HL-60/S4 treated with phorbol 12-myristate 13-acetate at 8.2 ng/mL for 4 days and 3 days (cell line): ENCODE data around the gene LZTR1.

ENCODE experiments used
- in situ Hi-C: fragments of 300-500 bp; cut with MboI; formaldehyde crosslinking; loops from 2 replicates; pipeline ENCODE4 v1.15.0; 2022; ENCODE audit warnings: low sequenced_read_pairs

Gene LZTR1

GRCh38 chr22:20979243-20979809 is 2.8 kb upstream of the LZTR1 start:
- in situ Hi-C loops: no loop called here

GRCh38 chr22:20979940-20980453 is 2.1 kb upstream of the LZTR1 start:
- in situ Hi-C loops: no loop called here

GRCh38 chr22:20980523-20980922 is 1.6 kb upstream of the LZTR1 start:
- in situ Hi-C loops: no loop called here

- in situ Hi-C loops: no loop called here
Observed at GRCh38 chr22:20980938-20981722, 967 bp upstream of the LZTR1 start.

GRCh38 chr22:20982563-20982882 is 426 bp downstream of the LZTR1 start:
- in situ Hi-C loops: no loop called here

GRCh38 chr22:20983081-20983771 is 1.1 kb downstream of the LZTR1 start:
- in situ Hi-C loops: no loop called here

- in situ Hi-C loops: no loop called here
Observed at GRCh38 chr22:20985720-20986119, 3.6 kb downstream of the LZTR1 start.

GRCh38 chr22:20986365-20986764 is 4.3 kb downstream of the LZTR1 start:
- in situ Hi-C loops: no loop called here

- in situ Hi-C loops: no loop called here
Observed at GRCh38 chr22:20987375-20987774, 5.3 kb downstream of the LZTR1 start.

GRCh38 chr22:20988573-20989322 is 6.7 kb downstream of the LZTR1 start:
- in situ Hi-C loops: no loop called here

- in situ Hi-C loops: no loop called here
Observed at GRCh38 chr22:20989323-20990138, 7.4 kb downstream of the LZTR1 start.

- in situ Hi-C loops: no loop called here
Observed at GRCh38 chr22:20990184-20991180, 8.4 kb downstream of the LZTR1 start.

GRCh38 chr22:20991252-20992055 is 9.4 kb downstream of the LZTR1 start:
- in situ Hi-C loops: no loop called here

- in situ Hi-C loops: no loop called here
Observed at GRCh38 chr22:20992056-20992442, 10.0 kb downstream of the LZTR1 start.

GRCh38 chr22:20992456-20993303 is 10.6 kb downstream of the LZTR1 start:
- in situ Hi-C loops: no loop called here

GRCh38 chr22:20993304-20994127 is 11.4 kb downstream of the LZTR1 start:
- in situ Hi-C loops: no loop called here
